GM21390 (cell line): ENCODE data around the gene SIK3.

ENCODE experiments used
- ATAC-seq: cut with Tn5 transposase; IDR thresholded peaks from one replicate; pipeline ENCODE4 v1.9.1; 2021; ENCODE audit not compliant: unreplicated experiment

The SIK3 gene

DNA sequence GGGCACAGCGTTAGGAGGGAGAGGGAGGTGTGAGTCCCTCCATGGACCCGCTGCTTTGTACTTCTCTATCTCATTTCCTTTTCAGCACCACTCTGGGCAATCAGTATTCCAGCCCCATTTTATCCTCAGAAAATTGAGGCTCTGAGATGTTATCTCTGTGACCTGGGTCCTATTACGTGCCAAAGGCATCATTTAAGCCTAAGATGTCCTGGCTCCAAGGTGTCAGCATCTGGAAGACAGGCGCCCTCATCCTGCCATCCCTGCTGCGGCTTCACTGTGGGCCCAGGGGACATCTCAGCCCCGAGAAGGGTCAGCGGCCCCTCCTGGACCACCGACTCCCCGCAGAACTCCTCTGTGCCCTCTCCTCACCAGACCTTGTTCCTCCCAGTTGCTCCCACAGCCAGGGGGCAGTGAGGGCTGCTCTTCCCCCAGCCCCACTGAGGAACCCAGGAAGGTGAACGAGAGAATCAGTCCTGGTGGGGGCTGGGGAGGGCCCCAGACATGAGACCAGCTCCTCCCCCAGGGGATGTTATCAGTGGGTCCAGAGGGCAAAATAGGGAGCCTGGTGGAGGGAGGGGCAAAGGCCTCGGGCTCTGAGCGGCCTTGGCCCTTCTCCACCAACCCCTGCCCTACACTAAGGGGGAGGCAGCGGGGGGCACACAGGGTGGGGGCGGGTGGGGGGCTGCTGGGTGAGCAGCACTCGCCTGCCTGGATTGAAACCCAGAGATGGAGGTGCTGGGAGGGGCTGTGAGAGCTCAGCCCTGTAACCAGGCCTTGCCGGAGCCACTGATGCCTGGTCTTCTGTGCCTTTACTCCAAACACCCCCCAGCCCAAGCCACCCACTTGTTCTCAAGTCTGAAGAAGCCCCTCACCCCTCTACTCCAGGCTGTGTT lies 269.4 kb downstream of the SIK3 start:
- ATAC-seq = no peak

DNA sequence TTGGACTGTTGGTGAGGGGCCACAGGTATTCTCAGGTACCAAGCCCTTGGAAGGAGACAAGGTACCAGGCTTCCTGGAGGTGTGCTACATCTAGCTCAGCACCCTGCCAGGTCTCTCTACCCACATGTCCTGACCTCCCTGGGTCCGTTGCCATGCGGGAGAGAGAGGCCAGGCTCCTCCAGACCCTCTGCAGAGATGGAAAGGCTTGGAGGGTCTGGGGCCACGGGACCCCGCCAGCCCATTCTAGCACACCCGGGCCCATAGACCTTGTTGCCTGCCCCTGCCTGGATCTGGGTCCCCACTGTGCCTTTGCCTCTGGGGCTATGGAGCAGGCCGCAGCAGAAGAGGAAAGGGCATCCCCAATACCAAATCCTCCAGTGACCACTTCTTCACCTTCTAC lies 270.8 kb downstream of the SIK3 start:
- no peak for ATAC-seq

DNA sequence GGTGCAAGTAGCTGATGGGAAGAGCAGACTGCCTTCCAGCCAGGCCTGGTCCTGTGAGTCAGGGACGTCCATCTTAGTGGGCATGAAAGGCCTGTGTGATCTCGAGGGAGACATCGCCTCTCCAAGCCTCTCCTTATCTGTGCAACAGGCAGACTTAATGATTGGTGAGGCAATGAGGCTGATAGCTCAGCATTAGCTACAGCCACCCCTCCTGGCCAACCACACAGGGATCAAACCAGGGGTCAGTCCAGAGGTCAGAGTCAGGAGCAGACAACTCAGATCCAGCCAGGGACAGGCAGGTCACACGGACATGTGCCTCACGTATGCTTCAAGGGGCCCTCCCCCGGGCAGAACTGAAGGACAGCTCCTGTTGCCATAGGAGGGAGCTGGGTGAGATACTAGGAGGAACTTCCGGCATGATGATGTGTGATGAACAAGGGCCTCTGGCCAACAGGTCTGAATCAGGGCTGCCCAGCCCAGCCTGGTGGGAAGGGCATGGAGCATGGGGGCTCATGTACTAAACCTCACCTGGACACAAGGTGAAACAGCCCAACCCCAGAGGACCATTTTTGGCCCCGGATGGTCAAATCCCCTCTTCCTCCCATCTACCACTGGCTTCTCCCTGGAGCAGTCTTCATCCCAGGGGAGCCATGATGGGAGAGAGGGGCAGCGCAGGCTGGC lies 271.3 kb downstream of the SIK3 start:
- ATAC-seq = no peak

DNA sequence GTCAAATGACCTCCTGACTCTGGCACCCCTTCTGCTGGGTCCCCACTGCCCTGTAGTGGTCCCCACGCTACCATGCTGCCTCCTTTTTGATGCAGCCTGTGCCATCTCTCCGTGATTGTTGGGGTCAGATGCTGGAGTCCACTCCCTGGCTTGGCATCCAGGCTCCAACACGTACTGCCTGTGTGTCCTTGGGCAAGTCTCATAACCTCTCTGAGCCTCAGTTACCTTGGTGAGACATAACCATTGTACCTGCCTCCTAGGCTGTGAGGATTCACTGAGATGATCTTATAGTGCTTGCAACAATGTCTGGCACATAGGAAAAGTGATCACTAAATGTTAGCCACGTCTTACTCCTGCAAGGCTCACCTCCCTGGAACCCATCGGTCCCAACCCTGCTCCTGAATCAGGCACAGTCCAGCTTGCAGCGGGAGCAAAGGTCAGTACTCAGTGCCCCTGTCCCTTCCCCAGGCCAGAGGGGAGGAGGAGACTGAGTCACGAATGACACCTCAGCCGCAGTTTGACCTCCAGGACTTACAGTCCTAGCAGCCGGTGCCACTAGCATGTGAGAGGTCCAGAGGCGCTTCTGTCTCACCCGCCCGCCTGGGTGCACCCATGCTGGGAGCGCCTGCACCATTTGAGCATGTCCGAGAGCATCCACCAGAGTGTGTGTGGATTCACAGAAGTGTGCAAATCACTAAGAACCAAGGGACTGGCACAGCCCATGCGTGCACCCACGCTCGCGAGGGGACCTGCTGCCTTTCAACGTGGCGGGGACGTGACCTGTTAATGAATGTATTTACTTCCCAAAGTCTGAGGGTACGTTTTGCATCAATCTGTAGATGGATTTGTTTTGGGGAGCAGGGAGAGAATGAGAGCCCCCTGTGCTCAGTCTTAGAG lies 272.1 kb downstream of the SIK3 start:
- no peak for ATAC-seq

DNA sequence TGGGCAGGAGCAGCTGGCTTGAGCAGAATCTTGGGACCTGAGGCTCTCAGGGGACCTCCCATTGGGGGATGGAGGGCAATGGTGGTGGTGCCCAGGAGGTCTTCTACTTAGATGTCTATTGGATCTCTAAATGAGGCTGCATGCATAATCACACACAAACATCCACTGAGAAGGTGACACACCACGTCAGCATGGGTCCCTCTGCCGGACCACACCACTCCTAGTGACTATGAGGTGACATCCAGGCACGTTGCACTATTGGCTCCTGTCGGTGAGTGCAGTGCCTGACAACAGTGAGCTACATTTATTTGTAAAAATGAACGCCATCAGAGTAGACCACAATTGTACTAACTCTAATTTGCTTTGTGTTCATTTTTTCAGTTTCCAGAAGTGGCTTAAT lies 272.8 kb downstream of the SIK3 start:
- ATAC-seq = no peak

DNA sequence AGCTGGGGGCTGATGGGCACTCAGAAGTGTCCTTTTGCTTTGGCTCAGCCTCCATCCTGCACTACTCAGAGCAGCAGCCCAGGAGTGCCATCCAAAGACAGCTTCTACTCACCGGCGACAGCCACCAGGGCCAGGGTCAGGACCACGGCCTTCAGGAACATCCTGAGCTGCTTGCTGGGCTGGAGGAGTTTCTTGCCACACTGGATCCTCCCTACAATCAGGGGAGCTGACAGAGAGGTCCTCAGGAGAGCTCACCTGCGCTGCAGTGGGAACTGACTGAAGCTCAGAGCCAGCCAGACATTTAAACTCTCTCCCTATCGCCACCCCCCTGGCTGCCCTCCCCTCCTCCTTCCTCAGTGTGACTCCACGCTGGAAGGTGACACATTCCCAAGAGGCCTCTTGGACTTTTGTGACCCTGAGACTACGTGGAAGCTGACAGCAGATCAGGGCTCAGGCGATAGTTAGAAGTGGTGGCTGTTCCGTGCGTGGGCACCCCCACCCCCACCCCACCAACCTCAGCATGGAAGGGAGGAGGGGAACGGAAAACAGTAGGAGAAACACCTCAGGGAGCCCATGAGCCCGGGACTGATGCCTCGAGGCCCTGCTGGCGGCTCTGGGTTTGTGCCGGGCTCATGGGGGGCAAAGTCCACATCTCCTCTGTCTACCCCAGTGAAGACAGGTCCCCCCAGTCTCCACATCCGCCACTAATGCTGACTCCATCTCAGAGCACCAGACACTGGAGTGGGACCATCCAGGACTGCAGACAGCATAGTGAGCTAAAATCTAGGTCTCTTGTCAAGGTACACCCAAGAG lies 275.0 kb downstream of the SIK3 start, which contains the start of gene APOA4:
Gene APOA4 (minus strand): TSS at position 274 of the 813 bp plus-strand sequence. CDS start 113 bp downstream, at position 161.
- ATAC-seq = no peak

DNA sequence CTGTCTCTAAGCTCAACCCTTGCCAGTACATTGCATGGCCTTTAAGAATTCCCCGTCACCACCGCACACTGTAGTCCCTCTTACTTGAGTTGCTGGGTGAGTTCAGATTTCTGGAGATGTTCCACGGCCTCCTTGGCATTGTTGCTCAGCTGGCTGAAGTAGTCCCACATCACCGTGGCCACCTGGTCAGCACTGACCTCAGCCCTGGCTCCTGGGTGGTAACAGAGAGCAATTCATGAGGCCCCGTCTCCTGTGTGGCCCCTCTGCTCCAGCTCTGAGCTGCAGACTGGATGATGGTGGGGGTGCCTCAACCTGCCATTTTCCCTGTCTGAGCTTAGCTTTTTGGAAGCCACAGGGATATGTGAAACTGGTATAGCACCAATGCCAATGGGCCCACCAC lies 275.7 kb downstream of the SIK3 start:
- ATAC-seq = no peak

DNA sequence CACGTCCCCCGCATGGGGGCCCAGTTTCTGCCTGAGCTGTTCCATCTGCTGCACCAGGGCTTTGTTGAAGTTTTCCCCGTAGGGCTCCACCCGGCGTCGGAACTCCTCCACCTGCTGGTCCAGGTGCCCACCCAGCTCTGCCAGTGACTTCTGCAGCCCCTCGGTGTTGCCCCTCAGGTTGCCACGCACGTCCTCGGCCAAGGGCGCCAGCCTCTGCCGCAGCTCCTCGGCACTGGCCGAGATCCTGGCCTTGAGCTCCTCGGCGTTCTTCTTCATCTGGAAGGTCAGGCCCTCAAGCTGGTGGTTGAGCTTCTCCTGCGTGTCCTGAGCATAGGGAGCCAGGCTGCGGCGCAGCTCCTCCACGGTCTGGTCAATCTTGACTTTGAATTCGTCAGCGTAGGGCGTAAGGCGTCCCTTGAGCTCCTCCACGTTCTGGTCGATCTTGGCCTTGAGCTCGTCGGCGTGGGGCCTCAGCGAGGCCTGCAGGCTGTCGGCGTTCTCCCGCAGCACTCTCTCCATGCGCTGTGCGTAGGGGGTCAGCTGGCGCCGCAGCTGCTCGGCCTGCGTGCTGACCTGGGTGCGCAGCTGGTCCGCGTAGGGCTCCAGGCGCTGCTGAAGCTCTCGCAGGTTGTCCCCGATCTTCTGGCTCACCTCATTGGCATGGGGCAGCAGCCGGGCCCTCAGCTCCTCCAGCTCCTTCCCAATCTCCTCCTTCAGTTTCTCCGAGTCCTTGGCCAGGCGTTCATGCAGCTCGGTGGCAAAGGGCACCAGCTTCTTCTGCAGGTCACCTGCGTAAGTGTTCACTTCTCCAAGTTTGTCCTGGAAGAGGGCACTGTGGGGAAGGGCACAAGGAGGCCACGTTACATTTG lies 276.9 kb downstream of the SIK3 start:
- ATAC-seq = no peak

DNA sequence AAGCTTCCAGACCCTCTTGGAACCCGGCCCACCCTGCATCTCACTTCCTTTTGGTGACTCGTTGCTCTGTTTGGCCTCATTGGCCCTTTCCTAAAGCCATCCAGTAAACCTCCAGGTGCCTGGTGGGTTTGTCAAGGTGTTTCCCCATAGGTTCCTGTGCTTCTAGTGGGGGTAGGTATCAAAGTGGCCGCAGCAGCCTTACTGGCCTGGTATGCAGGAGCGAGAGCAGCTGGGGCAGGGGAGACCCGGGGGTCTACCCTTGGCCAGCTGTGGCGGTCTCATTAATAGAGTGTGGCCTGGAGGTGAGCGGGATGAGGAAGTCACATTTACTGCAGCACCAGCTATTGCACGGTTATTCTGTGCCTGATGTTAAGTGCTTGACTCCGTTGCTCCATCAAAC lies 279.2 kb downstream of the SIK3 start:
- no peak for ATAC-seq

DNA sequence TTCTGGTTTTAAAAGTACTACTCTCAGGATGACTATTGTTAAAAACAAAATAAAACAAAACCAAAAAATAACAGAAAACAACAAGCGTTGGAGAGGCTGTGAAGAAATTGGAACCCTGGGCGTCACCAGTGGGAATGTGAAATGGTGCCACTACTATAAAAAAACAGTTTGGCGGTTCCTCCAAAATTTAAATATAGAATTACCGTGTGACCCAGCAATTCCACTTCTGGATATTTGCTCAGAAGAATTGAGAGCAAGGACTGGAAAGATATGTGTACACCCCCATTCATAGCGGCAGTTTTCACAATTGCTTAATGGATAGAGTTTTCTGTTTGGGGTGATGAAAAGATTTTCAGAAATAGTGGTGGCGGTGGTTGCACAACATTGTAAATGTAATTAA lies 283.7 kb downstream of the SIK3 start:
- ATAC-seq = no peak

DNA sequence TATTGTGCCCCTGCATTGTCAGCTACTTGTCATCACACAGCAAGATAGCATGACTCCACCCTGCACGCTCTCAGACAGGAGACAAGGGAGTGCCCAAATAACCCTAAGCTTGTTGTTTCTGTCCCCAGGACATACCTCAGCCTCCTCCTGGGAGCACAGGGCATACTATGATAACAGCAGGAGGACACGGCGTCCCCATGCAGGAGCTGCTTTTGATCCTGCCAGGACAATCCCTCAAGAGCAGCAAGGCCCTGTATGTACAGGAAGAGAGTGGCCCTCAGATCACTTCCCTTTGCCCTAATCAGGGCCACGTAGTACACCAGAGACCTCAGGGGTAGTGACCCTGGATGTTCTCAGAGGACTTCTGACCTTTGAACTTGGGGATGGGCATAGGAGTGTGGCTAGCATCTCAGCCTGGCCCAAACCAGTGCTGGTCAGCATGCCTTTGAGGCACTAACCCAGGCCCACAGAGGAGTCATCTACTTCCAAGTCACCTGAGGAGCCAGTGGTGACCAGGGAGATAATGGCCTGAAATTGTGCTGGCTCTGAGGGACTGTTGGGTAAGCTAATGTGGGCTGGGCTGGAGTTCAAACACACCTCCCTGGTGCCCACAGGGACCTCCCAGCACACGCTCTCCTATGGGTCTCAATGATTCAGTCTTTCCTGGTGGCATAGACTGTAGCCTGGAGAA lies 284.3 kb downstream of the SIK3 start:
- ATAC-seq = no peak

DNA sequence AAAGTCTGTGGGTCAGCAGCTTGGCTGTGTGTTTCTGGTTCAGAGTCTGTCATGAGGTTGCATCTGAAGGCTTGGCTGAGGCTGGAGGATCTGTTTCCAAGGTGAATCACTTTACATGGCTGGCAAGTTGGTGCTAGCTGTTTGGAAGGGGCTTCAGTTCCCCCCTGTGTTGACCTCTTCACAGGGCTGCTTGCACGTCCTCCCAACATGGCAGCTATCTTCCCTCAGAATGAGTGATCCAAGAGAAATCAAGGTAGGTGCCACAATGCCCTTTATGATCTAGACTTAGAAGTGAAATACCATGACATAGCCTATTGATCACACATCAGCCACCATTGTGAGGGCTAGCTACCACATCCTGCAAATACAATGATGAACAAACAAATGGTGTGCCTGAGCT lies 285.1 kb downstream of the SIK3 start:
- no peak for ATAC-seq

DNA sequence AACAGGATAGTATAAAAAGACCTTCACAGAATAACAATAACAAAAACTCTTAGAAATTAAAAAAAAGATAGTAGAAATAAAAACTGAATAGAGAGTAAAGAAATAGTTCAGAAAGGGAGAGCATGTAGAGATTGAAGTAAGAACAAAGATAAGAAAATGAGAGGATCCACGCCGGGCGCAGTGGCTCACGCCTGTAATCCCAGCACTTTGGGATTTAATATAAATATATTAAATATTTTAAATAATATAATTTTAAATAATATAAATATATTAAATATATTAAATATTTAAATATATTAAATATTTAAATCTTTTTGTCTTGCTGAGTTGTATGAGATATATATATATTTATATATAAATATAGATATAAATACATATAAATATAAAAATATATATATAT lies 286.1 kb downstream of the SIK3 start:
- no peak for ATAC-seq

DNA sequence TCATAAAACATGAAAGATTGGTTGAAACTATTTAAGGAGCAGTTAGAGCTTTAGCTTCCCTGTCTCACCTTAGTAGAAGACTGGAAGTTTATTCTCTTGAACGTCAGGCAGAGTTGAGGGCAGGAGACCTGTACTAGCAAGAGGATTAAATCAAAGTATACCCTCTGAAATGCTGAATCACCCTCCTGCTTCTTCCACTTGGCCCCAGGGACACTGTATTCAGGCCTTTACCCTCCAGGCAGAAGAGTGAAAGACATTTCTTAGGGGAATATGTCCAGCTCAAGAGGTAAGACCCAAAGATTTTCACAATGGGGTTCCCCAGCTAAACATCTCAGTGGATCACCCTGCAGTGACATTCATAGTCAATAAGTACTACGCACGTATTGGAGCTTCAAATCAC lies 287.0 kb downstream of the SIK3 start:
- ATAC-seq = no peak

DNA sequence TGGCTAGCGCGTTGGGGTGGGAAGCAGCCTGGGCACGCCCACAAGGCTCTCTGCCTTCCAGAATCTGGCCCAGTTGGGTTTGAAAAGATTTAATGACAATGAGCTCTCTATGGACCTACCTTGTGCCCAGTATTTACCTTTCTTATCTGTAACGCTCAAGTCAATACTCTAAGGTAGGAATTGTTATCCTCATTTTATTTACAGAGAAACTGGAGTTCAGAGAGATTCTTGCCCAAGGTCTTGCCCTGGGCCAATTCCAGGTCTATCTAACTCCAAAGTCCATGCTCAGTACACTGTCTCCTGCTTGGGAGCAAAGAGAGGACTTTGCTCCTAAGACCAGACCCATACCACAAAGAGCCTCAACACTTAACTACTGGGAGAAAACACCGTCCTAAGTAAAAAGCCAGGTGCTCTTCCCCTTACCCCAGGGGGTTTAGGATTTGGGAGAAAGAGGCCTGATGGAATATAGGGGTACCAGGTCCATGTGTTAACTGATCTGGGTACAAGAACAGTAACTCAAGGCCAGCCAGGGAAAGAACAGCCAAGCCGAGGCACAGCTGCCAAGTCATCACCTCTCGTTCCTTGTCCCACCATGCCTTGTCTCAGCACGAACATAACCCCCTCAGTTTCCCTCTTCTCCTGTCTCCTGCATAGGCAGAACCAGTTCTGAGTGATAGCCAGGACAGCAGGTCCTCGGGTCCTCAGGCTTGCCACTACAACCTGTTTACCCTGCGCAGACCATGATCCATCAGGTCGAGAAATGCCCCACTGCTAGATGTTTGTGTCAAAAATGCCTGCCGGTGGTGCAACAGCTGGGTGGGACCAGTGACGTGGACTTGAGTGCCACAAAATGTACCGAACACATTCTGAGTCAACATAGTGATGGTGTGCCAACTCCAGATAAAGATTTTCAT lies 289.7 kb downstream of the SIK3 start:
- no peak for ATAC-seq

DNA sequence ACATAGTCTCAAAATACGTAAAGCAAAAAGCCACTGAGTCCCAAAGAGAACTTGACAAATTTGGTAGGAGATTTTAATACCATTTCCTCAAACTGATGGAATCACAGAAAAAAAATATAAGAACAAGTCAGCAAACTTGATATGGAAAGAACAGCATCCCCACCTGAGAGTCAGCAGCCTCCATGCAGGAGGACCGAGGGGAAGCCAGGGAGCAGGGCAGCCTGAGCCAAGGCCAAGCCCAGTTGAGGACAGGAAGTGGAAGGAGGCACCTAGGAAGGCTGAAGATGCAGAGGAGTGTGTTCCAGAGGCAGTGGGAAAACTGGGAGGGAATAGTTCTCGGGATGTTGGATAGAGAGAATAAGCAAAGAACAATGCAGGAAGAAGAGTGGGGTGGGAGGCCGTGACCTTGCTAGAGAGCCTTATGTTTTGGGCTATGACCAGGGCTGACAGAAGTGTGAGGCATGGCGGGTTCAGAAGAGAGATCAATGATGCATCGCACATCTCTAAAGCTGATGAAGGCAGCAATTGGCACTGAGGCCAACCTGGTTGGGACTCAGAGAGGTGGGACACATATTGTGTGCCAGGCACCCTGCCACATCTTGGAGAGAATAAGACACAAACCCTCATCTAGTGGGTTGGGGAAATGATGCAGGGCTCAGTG lies 290.5 kb downstream of the SIK3 start:
- ATAC-seq = no peak

DNA sequence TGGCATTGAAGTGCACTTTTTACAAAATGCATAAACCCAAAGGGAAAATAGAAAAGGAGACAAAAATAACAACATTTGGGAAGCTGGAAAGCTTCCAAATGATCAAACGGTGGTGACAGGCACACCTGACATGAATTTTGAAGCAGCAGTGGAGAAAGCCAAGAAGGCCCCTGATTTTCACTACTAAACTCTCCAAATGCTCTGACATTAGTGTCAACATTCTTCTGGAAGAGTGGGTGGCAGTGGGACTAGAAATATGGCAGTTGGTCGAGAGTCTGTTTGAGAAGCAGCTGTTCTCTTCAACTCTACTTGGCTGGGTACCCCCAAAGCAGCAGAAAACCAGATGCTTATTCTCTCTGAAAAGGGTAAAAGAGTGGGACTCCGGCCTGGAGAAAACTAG lies 294.2 kb downstream of the SIK3 start:
- no peak for ATAC-seq
